NCI-H526 (cell line): ENCODE results near the gene HDAC4.
A peak's percentile ranks its signal among the peaks of the same experiment; 100 is the strongest.
"Not testable (repeated sequence)": the region's sequence is repeated elsewhere in the genome, so short reads cannot be mapped to it uniquely, and the experiment has no call there.

Experiments used
- DNase-seq, 2 experiments: peaks; one replicate each; lab custom pipeline; 2025; lab: John Stamatoyannopoulos, UW

HDAC4 gene

DNA sequence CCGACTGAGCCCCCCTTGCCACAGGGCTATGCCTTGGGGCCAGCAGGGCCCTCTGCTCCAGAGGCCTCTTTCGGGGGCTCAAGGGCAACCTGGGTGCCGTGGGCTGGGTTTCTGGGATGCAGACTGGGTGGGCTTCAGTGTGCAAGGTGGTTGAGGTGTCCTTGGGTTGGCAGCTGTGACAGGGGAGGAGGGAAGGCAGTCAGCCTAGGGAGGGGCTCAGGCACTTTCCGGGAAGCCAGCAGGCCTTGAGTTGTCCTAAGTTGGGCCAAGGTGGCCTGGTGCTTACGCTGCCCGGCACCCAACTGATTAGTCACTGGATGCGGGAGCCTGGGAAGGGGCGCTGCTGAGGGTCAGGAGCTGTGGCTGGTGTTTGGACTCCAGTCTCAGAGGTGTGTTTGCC, 353.4 kb downstream of the HDAC4 start:
- DNase-seq = no peak

GRCh38 chr2:239046822-239047221, 354.0 kb downstream of the HDAC4 start:
- no peak for DNase-seq

- DNase-seq = no peak
These were observed 356.5 kb downstream of the HDAC4 start for GRCh38 chr2:239044336-239044735.

GRCh38 chr2:239043326-239043725, 357.5 kb downstream of the HDAC4 start:
- no peak for DNase-seq

DNA sequence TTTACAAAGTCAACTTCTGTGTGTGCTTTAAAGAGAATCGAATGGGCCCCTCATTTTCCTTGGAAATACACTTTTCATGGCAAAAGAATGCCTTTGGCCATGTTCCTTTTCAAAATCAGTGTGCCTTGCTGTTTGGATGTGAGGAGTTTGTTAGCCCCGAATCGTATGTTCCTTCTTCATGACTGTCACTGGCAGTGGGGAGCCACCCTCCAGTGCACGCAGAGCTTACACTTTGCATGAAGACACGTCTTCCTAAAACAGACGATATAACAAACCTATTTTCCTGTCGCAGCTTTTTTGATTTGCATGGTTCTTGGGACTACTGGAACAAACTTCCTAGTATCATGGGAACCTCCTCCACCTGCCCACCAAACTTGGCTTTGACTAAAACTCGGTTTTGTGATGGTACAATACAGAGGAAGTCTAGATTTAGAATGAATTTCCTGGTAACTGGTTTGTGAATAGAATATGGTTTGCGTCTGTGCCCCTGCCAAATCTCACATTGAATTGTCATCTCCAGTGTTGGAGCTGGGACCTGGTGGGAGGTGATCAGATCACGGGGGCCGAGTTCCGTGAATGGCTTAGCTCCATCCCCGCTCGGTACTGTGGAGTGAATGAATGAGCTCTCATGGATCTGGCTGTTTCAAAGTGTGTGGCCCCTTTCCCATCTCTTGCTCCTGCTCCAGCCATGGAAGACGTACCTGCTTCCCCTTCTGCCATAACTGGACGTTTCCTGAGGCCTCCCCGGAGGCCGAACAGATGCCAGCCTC, 358.1 kb downstream of the HDAC4 start:
- DNase-seq = no peak

GRCh38 chr2:239042046-239042445, 358.8 kb downstream of the HDAC4 start:
- DNase-seq = no peak

DNA sequence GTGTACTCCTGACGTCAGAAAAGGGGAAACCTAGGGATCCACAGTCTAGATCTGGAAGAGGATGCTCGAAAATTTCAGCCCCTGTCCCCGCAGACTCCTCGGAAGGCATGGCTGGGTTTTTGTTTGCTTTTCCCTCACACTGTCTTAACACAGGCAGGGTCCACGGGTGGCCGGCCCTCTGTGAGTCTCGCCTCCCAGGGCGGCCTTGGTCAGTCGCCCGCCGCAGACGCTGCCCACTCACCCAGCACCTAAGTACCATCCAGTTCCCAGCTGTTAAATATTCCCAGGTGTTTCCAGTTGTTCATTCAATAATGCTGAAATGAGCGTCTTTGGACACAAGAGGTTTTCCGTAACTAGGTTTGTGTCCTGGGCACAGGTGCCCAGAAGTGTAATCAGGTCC, 359.8 kb downstream of the HDAC4 start:
- no peak for DNase-seq

- DNase-seq = no peak
These were observed 360.6 kb downstream of the HDAC4 start for GRCh38 chr2:239040152-239040761.

DNA sequence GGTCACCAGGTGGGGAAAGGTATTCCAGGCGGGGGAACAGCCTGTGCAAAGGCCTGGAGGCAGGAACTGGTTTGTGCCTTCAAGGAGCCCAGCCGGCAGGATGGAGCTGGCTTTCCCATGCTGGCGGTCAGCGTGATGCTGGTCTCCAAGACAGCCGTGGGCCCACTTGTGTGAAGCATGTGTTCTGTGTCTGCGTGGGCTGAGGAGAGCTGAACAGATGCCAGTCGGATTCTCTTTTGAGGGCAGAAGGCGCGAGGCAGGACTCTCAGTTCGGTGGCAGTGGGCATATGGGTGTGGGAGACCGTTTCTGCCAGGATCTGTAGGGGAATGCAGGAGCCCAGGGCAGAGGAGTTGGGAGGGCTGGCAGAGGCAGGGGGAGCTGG, 361.4 kb downstream of the HDAC4 start:
- no peak for DNase-seq

- DNase-seq = no peak
These were observed 361.9 kb downstream of the HDAC4 start for GRCh38 chr2:239038773-239039478.

DNA sequence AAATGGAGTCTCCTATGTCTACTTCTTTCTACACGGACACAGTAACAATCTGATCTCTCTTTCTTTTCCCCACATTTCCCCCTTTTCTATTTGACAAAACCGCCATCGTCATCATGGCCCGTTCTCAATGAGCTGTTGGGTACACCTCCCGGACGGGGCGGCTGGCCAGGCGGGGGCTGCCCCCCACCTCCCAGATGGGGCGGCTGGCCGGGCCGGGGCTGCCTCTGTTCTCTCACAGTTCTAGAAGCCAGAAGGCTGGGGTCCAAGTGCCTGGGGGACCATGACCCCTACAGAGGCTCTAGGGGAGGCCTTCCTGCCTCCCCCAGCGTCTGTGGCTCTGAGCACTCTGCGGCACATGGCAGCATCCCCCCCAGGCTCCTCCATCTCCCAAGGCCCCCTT, 362.5 kb downstream of the HDAC4 start:
- not testable (repeated sequence) for DNase-seq

DNA sequence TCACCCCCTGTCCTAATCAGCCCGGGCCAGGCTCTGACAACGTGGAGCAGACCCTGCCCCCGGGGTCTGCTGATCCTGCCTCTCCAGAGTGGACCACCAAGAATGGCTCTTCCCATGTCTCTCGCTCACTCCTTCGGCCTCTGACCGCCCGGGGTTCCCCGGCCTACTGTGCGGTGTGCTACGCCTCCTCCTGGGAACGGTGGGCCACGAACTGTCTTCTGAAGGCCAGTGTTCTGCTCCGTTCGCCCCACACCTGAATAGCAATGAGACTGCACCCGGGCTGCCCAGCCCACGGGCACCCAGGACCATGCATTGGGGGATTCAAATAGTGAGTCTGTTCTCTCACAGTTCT, 363.3 kb downstream of the HDAC4 start:
- no peak for DNase-seq

- no peak for DNase-seq
These were observed 363.8 kb downstream of the HDAC4 start for GRCh38 chr2:239036819-239037558.

- DNase-seq = peak in 1 of 2 experiments; percentile 42
These were observed 364.7 kb downstream of the HDAC4 start for GRCh38 chr2:239035997-239036731.

GRCh38 chr2:239035361-239035814, 365.4 kb downstream of the HDAC4 start:
- peak in 1 of 2 experiments; percentile 68 for DNase-seq

DNA sequence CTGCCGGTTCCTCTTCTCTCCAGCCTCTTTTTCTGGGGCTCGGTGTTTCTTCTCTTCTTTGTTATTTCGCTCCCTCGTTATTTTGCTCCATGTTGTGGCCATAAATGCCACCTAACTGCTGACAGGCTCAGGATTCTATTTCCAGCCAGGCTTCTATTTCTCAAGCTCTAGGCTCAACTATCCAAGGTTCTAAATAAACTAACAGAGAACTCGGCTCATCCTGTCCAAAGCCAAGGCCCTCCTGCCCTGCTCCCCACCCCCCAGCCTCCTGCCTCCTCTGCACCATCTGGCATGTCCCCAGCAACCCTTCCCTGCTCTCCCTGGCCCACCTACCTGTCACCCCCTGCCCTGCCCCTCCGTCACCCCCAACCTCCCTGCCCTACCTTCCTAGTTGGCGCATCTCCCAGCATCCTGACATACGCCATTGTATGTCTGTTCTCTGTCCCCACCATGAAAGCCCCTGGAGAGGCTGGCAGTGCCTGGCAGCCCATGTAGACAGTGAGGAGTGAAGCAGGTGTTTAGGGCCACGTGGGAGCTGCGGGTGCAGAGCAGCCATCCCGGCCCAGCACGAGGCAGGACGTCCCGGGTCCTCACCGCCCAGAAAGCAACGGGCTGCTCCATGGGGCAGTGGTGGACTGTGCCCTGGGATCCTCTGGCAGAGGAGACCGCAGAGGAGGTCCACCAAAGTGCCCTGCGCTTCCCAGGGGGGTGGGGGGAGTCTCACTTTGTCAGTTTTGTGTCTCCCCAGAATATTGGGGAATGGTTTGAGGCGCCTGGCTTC, 366.1 kb downstream of the HDAC4 start:
- no peak for DNase-seq

DNA sequence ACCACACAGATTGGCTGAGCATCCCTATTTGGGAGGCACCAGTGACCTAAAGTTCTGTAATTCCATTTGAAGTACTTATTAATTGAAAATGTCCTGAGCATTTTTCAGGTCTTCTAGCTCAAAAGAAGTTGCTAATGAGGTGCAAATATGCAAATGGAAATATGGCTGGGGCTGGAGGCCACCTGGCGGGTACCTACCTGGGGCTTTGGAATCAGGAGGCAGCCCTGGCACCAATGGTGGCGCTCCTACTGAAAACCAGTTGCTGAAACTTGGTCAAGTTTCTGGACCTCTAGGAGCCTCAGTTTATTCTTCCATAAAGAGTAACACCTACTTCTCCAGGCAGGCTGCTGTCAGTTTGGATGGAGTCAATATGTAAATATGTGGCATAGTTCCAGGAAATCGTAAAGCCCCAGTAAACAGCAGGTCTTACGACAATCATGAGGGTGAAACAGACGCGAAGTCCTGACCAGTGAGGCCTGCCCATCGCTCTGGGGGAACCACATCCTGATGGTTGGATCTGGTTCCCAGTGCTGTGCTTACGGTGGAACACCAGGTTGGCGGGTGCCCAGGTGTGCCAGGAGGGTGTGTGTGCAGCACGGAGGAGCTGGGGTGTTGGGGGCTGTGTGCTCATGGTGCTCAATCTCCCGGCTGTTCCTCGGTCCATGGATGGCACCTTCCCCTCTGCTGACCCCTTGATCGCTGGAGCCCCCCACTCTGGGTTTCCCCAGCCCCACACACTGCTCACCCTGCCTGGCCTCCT, 366.8 kb downstream of the HDAC4 start:
- peak; percentile 64 to 67 for DNase-seq

GRCh38 chr2:239029958-239030357, 370.9 kb downstream of the HDAC4 start:
- no peak for DNase-seq

GRCh38 chr2:239028253-239028619, 372.6 kb downstream of the HDAC4 start:
- DNase-seq = no peak
